K562 treated with DMSO at 1 percent for 4 hours (cell line): ENCODE data around the gene SEMA4B. TPM values are rescaled to one million over a fixed set of nuclear protein-coding genes. Genes with fewer than 3 reads are reported as not detected.

Experiments used
- total RNA-seq: library from RNA; unstranded; fragments of 300-600 nt; gene quantifications from 2 replicates; pipeline ENCODE4 v1.2.3, GENCODE V29; 2022; ENCODE audit not compliant: insufficient read depth

Gene SEMA4B, protein sequence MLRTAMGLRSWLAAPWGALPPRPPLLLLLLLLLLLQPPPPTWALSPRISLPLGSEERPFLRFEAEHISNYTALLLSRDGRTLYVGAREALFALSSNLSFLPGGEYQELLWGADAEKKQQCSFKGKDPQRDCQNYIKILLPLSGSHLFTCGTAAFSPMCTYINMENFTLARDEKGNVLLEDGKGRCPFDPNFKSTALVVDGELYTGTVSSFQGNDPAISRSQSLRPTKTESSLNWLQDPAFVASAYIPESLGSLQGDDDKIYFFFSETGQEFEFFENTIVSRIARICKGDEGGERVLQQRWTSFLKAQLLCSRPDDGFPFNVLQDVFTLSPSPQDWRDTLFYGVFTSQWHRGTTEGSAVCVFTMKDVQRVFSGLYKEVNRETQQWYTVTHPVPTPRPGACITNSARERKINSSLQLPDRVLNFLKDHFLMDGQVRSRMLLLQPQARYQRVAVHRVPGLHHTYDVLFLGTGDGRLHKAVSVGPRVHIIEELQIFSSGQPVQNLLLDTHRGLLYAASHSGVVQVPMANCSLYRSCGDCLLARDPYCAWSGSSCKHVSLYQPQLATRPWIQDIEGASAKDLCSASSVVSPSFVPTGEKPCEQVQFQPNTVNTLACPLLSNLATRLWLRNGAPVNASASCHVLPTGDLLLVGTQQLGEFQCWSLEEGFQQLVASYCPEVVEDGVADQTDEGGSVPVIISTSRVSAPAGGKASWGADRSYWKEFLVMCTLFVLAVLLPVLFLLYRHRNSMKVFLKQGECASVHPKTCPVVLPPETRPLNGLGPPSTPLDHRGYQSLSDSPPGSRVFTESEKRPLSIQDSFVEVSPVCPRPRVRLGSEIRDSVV
- total RNA-seq, result 25.2 and 36.5 TPM in 2 replicates

DNA sequence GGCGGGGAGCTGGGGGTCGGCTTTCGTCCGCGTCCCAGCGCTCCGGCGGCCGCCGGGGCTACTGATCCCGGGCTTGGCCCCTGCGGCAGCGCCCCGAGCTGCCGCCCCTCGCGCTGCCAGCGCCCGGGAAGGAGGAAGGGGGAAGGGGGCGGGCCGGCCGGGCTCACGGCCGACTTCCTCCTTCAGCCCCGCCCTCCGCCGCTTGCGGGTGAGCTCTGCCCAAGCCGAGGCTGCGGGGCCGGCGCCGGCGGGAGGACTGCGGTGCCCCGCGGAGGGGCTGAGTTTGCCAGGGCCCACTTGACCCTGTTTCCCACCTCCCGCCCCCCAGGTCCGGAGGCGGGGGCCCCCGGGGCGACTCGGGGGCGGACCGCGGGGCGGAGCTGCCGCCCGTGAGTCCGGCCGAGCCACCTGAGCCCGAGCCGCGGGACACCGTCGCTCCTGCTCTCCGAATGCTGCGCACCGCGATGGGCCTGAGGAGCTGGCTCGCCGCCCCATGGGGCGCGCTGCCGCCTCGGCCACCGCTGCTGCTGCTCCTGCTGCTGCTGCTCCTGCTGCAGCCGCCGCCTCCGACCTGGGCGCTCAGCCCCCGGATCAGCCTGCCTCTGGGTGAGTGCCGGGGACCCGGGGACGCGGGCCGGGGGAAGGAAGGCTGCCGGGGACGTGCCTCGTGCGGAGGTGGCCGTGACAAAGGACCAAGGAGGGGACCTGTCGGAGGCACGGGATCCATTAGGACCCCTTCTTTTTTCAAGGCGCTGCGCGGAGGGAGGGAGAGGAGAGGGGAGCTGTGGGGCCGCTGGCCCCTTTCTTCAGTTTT is at the start of gene SEMA4B:
Gene SEMA4B, plus strand, starts transcription at position 201 of the 814 bp plus-strand sequence. Its CDS starts 249 bp downstream, at position 450.

DNA sequence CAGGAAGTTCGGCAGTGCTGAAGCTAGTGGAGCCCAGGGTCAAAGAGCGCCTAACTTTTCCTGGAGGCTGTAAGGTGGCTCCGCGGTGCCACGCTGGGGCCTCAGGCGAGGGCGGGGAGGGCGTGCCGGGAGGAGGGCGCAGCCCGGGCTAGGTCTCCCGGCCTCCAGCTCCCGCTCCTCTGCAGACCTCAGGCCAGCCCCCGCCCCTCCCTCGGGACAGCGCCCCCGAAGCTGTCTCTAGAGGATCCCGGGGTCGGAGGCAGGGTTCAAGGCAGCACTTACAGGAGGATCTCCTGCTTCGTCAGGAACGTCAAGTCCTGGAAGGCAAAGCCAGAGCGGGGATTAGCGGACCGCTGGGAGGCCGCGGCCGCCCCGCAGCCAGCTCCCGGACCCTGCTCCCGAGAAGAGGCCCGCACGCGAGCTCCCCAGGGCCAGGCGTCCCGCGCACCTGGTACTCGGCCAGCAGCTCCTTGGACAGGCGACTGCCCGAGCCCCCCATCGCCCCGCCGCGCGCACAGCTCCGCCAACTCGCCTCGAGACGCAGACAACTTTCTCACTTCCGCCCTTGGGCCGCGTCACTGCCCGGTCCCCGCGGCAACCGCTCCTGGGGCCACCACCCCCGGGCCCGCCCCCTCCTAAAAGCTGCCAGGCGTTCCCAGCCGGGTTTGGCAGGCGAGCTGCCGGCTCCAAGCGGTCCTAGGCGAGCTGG is 32.4 kb downstream of the SEMA4B start, which contains the start of gene CIB1:
Gene CIB1, minus strand, starts transcription at position 555 of the 709 bp plus-strand sequence. Its CDS starts 56 bp downstream, at position 499.

DNA sequence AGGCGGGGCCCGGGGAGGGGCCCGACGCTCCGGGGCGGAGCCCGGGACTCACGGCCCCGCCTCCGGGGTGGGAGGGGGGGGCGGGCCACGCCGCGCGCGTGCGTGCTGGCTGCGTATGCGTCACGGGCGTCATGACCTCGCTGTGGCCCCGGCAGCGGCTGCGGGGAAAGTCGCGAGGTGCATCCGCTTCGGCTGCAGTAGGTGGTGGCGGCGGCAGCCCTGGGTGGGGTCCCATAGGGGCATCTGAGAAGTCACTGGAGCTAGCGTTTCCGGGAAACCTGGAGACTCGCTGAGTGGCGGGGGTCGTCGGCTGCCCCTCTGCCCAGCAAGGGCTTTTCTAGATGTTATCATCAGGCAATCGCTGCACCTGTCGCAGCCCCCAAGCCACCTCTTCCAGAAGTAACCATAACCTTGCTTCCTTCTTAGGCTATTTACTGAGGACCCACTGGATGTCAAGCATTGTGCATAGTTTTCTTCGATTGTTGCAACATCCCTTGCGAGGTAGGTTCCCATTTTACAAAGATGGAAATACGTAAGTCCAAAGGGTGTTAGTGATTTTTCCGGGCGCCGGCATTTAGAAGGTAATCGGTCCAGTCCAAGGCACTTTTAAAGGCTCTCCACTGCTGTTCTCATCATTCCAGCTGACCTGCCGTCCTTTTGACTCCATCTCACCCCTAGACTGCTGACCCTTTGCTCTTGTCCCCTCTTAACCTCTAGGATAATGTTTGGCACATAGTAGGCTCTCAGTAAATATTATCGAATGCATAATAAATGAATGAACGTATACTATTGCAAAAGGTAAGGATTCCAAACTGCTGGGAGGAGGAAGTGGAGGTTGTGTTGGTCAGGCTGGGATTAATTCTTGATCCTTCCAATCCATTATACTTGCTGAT is 33.2 kb downstream of the SEMA4B start, which contains the start of gene GDPGP1:
Gene GDPGP1, plus strand, starts transcription at position 114 of the 893 bp plus-strand sequence. CDS start 6,700 bp downstream, outside the sequence.

DNA sequence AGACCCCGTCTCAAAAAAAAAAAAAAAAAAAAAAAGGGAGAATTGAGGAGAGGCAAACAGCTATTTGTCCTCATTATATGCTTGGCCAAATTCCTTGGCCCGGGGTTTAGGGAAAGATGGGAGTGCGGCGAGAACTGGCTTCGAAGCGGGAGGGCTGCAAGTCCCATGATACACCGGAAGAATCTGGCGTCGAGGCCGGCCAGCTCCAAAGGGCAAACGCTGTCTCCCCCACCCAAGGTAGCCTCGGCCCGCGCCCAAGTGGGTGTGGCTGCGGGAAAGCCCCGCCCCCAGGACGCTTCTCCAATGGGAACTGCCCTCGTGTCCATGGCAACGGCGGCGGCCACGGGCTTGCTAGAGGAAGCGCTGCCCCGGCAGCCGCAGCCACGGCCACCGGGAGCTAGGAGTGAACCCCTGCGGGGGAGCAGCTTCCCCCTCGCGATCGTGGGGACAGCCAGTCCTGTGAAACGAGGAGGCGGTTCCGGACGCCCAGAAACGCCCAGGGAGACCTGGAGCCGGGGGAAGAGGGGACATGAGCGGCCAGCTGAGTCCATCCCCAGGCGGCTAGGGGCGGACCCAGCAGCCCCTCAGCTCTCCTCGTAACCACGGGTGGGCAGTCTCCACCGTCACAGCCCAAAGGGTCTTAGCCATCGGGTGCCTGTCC is 48.2 kb downstream of the SEMA4B start, which contains the start of gene TTLL13:
Gene TTLL13, plus strand, starts transcription at position 354 of the 661 bp plus-strand sequence. CDS start 1,075 bp downstream, outside the sequence.

DNA sequence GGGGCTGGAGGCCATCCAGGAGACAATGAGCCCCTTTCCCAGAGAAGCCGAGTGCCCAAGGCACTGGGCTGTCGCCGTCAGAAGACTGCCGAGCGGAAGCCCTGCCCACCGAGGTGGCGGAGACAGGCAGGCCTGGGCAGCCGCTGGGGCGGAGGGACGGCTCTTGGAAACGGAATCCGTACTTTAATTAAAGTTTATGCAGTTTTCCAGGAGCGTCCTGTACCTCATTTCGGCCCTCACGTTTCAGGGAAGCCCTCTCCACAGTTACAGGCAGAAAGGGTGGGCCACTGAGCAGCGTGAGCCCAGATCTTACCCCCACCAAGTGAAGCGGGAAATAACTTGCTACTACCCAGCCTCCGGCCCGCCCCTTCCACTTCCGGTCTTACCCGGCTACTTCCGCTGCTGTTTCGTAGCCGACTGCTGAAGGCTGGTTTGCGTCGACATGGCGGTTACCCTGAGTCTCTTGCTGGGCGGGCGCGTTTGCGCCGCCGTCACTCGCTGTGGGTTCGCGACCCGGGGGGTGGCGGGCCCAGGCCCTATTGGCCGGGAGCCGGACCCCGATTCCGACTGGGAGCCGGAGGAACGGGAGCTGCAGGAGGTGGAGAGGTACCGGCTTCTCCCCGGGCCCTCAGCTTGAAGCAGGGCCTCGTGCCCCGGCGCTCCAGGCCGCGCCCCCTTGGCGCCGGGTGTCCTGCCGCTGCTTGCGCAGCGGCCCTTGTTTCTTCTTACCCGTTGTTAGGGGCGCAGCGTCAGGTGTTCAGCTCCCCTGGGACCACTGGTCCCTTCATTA is 64.3 kb downstream of the SEMA4B start, which contains the start of gene NGRN:
Gene NGRN, plus strand, starts transcription at position 402 of the 790 bp plus-strand sequence. Its CDS starts 41 bp downstream, at position 443.

Other genes with a start within 250 kb of the SEMA4B start
- gene ZNF710, start 200.0 kb upstream of the SEMA4B start, total RNA-seq, result 7.6 and 8.0 TPM in 2 replicates
- gene IDH2, start 98.9 kb upstream of the SEMA4B start, total RNA-seq, result 86.0 and 111 TPM in 2 replicates
- gene CIB1, start 32.6 kb downstream of the SEMA4B start, total RNA-seq, result 126 and 166 TPM in 2 replicates
- gene GDPGP1, start 32.9 kb downstream of the SEMA4B start, total RNA-seq, result 1.7 and 4.0 TPM in 2 replicates
- gene TTLL13, start 48.2 kb downstream of the SEMA4B start, total RNA-seq, result not detected in 2 replicates
- 55.7 and 60.1 TPM in 2 replicates for gene NGRN, start 64.3 kb downstream of the SEMA4B start, total RNA-seq
- gene ZNF774, start 151.0 kb downstream of the SEMA4B start, total RNA-seq, result 0.65 and 1.1 TPM in 2 replicates
- gene IQGAP1, start 186.9 kb downstream of the SEMA4B start, total RNA-seq, result 72.0 and 73.1 TPM in 2 replicates